Suprapubic skin (tissue), 4 donors: ENCODE data around the gene KRTAP2-2. TPM values are rescaled to one million over a fixed set of nuclear protein-coding genes. Genes with fewer than 3 reads are reported as not detected.
"Not testable (repeated sequence)": the region's sequence is repeated elsewhere in the genome, so short reads cannot be mapped to it uniquely, and the experiment has no call there.

Source experiments
- DNase-seq, 2 donors: peaks; one replicate each; pipeline ENCODE4 v3.0.0-alpha.2; 2019; ENCODE audit warnings: low spot score in 2 of 2
- H3K27ac ChIP-seq: fragments of 200-600 bp; sonication (generic); one replicate; pipeline ENCODE4 v1.5.1; 2019
- H3K27me3 ChIP-seq: fragments of 200-600 bp; sonication (generic); one replicate; pipeline ENCODE4 v1.5.1; 2019
- H3K36me3 ChIP-seq: fragments of 200-600 bp; sonication (generic); one replicate; pipeline ENCODE4 v1.5.1; 2019
- H3K4me1 ChIP-seq: fragments of 200-600 bp; sonication (generic); one replicate; pipeline ENCODE4 v1.5.1; 2019
- H3K4me3 ChIP-seq: fragments of 200-600 bp; sonication (generic); one replicate; pipeline ENCODE4 v1.5.1; 2019; ENCODE audit warnings: mild to moderate bottlenecking
- H3K9me3 ChIP-seq: fragments of 200-600 bp; sonication (generic); one replicate; pipeline ENCODE4 v1.5.1; 2019
- EP300 ChIP-seq: sonication (generic); formaldehyde crosslinking; IDR thresholded peaks from one replicate; pipeline ENCODE4 v1.6.1; 2017; ENCODE audit warnings: antibody characterized with exemption
- POLR2A ChIP-seq, 2 donors: fragments of 450-650 bp; IDR thresholded peaks; one replicate each; pipeline ENCODE4 v1.6.1; 2017; ENCODE audit warnings: antibody characterized with exemption in 2 of 2, mild to moderate bottlenecking in 2 of 2, moderate library complexity in 2 of 2
- POLR2AphosphoS5 ChIP-seq, 3 donors: sonication (generic); formaldehyde crosslinking; IDR thresholded peaks; one replicate each; pipeline ENCODE4 v1.6.1; 2017; ENCODE audit warnings: antibody characterized with exemption in 3 of 3
- WGBS: methylation state at CpG from one replicate; pipeline ENCODE4 v1.1.5; 2018; 5-methylcytosine and 5-hydroxymethylcytosine counted together
- total RNA-seq, 4 donors: library from RNA; depleted of rRNA; stranded (reverse); fragments of >200 nt; gene quantifications; one replicate each; pipeline ENCODE4 v1.1.0, GENCODE V29; 2016
- TF ChIP-seq, protein P1 (sequence below), 2 donors: fragments of 200-600 bp in 1 of 2; fragments of 450-650 bp in 1 of 2; sonication (generic) in 1 of 2; IDR thresholded peaks; one replicate each; pipeline ENCODE4 v1.5.1; 2016 to 2019; ENCODE audit warnings: antibody characterized with exemption in 2 of 2, mild to moderate bottlenecking in 1 of 2, moderate library complexity in 1 of 2

KRTAP2-2 gene
- 10 to 100 TPM in 2 of 4 donors, 1 to 10 TPM in 1, not detected in 1; 8.2 to 41.6 (median 25.3) TPM for total RNA-seq

- H3K9me3 ChIP-seq, H3K4me3 ChIP-seq, H3K4me1 ChIP-seq, H3K27me3 ChIP-seq, DNase-seq, H3K27ac ChIP-seq, H3K36me3 ChIP-seq: not testable (repeated sequence)
- WGBS = 100% methylated on average over 1 of the region's 6 CpGs
Measured at GRCh38 chr17:41055130-41055529, at the start of gene KRTAP2-2. TSS of gene KRTAP2-2 (minus strand) at chr17:41055230. CDS start at chr17:41055211, 19 bp downstream.

GRCh38 chr17:41104386-41105038 lies 49.5 kb upstream of the KRTAP2-2 start:
- 64% methylated on average over 2 of the region's 2 CpGs for WGBS
- not testable (repeated sequence) for H3K4me1 ChIP-seq, DNase-seq, H3K36me3 ChIP-seq, H3K27me3 ChIP-seq, H3K4me3 ChIP-seq, H3K27ac ChIP-seq, H3K9me3 ChIP-seq

GRCh38 chr17:41103896-41104295 lies 48.9 kb upstream of the KRTAP2-2 start:
- Histone ChIP-seq H3K36me3 (no peaks in the 10 kb centered on the region), H3K27ac (no peak overlapping the region), H3K4me1 (no peaks in the 10 kb centered on the region), H3K4me3 (no peak overlapping the region), H3K27me3 (no peaks in the 10 kb centered on the region), H3K9me3 (no peaks in the 10 kb centered on the region)
- TF ChIP-seq EP300 = no peak
- TF ChIP-seq, protein P1, sequence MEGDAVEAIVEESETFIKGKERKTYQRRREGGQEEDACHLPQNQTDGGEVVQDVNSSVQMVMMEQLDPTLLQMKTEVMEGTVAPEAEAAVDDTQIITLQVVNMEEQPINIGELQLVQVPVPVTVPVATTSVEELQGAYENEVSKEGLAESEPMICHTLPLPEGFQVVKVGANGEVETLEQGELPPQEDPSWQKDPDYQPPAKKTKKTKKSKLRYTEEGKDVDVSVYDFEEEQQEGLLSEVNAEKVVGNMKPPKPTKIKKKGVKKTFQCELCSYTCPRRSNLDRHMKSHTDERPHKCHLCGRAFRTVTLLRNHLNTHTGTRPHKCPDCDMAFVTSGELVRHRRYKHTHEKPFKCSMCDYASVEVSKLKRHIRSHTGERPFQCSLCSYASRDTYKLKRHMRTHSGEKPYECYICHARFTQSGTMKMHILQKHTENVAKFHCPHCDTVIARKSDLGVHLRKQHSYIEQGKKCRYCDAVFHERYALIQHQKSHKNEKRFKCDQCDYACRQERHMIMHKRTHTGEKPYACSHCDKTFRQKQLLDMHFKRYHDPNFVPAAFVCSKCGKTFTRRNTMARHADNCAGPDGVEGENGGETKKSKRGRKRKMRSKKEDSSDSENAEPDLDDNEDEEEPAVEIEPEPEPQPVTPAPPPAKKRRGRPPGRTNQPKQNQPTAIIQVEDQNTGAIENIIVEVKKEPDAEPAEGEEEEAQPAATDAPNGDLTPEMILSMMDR (IDR thresholded peaks at IDR 0.05) = no peak
- no peak for TF ChIP-seq POLR2A (IDR thresholded peaks at IDR 0.05)
- TF ChIP-seq POLR2AphosphoS5 (IDR thresholded peaks at IDR 0.05) = no peak
- 95% methylated on average over 1 of the region's 1 CpG for WGBS
- DNase-seq = no peak

GRCh38 chr17:41101586-41102259 lies 46.7 kb upstream of the KRTAP2-2 start, which contains the start of gene KRTAP4-16:
TSS of gene KRTAP4-16 (minus strand) at chr17:41102209. CDS start at chr17:41102209, 0 bp downstream.
- no peaks in the 10 kb centered on the region for H3K36me3 ChIP-seq
- WGBS = 82% methylated on average over 9 of the region's 10 CpGs
- peaks cover 3% of the 10 kb centered on the region for H3K27me3 ChIP-seq
- no peaks in the 10 kb centered on the region for H3K9me3 ChIP-seq
- TF ChIP-seq POLR2A (IDR thresholded peaks at IDR 0.05) (no peak), EP300 (no peak), POLR2AphosphoS5 (IDR thresholded peaks at IDR 0.05) (no peak)
- TF ChIP-seq, protein P1 (IDR thresholded peaks at IDR 0.05) = no peak
- DNase-seq = no peak
- no peak within 1 kb of the TSS for H3K4me3 ChIP-seq
- no peaks in the 10 kb centered on the region for H3K4me1 ChIP-seq
- H3K27ac ChIP-seq = no peak within 1 kb of the TSS

GRCh38 chr17:41099682-41100480 lies 44.9 kb upstream of the KRTAP2-2 start:
- 48% methylated on average over 7 of the region's 7 CpGs for WGBS
- H3K9me3 ChIP-seq, DNase-seq, H3K4me3 ChIP-seq, H3K4me1 ChIP-seq, H3K36me3 ChIP-seq, H3K27ac ChIP-seq, H3K27me3 ChIP-seq: not testable (repeated sequence)

GRCh38 chr17:41098481-41098880 lies 43.5 kb upstream of the KRTAP2-2 start:
- no peak for TF ChIP-seq EP300
- TF ChIP-seq POLR2A (IDR thresholded peaks at IDR 0.05) = no peak
- TF ChIP-seq POLR2AphosphoS5 (IDR thresholded peaks at IDR 0.05) = no peak
- TF ChIP-seq, protein P1 (IDR thresholded peaks at IDR 0.05) = no peak
- DNase-seq = no peak
- Histone ChIP-seq H3K4me1 (no peaks in the 10 kb centered on the region), H3K36me3 (no peaks in the 10 kb centered on the region), H3K27ac (no peak overlapping the region), H3K4me3 (no peak overlapping the region), H3K9me3 (no peaks in the 10 kb centered on the region), H3K27me3 (peaks cover 6% of the 10 kb centered on the region)
- WGBS = 53% methylated on average over 6 of the region's 6 CpGs
